K562 (cell line): ENCODE measurements around the gene GULP1. TPM values are rescaled to one million over a fixed set of nuclear protein-coding genes. Genes with fewer than 3 reads are reported as not detected.

Experiments used
- ATAC-seq: fragments of 200-7000 bp; cut with Tn5 transposase; 3 replicates; pipeline ENCODE4 v1.9.1; 2020; ENCODE audit warnings: moderate library complexity
- BruUV-seq: library from RNA; stranded (reverse); fragments of 400-500 nt; replicated peaks from 2 replicates; lab custom pipeline; 2021; lab: Mats Ljungman, UMichigan
- CTCF ChIA-PET: fragments of 300-600 bp; formaldehyde crosslinking; extraction: SDS; loops from one replicate; lab custom pipeline; 2021; ENCODE audit warnings: low intra/inter-chr PET ratio; lab: Yijun Ruan, JAX
- POLR2A ChIA-PET: fragments of 300-600, 350-650 bp; sonication (Branson Sonifier 250); formaldehyde crosslinking; extraction: SDS; loops from one replicate; lab custom pipeline; 2021; ENCODE audit warnings: antibody characterized with exemption, inconsistent platforms; lab: Yijun Ruan, JAX
- DNase-seq, 4 experiments: peaks; one replicate each; pipeline versions ENCODE4 v3.0.0 to v3.0.0-alpha.2; 2011 to 2018; ENCODE audit warnings: low spot score in 3 of 4, mixed read lengths in 3 of 4; ENCODE audit errors: extremely low read depth in 1 of 4
- FAIRE-seq: peaks from 2 replicates; lab custom pipeline; 2011; peaks lifted over from hg19 to GRCh38; lab: Jason Lieb, UNC
- H2AFZ ChIP-seq: 2 replicates; pipeline ENCODE4 v1.6.0; 2011; ENCODE audit warnings: low read depth, low read length, control low read depth, inconsistent platforms
- H3K27ac ChIP-seq: fragments of 200-600 bp; 3 replicates; pipeline ENCODE4 v1.8.0; 2011; ENCODE audit warnings: low read depth, mild to moderate bottlenecking, control low read depth, inconsistent platforms, low read length, moderate library complexity, mixed read lengths; ENCODE audit errors: extremely low read depth
- H3K27me3 ChIP-seq, 2 experiments: fragments of 300-600 bp in 1 of 2; 2 replicates in 1 of 2; 3 replicates in 1 of 2; pipeline versions ENCODE4 v1.6.0 to v1.8.0; 2011; ENCODE audit warnings: inconsistent platforms in 2 of 2, low read length in 2 of 2, mild to moderate bottlenecking in 1 of 2, mixed read lengths in 1 of 2, moderate library complexity in 1 of 2; ENCODE audit not compliant: control insufficient read depth in 2 of 2, insufficient read depth in 2 of 2
- H3K36me3 ChIP-seq: fragments of 300-600 bp; 3 replicates; pipeline ENCODE4 v1.8.0; 2011; ENCODE audit warnings: mild to moderate bottlenecking, low read length, inconsistent platforms; ENCODE audit not compliant: control insufficient read depth, insufficient read depth
- H3K4me1 ChIP-seq, 2 experiments: fragments of 200-600 bp in 1 of 2; replicated peaks in 1 of 2; 2 replicates in 1 of 2; 3 replicates in 1 of 2; pipeline versions ENCODE4 v1.5.1 to v1.8.0; 2011; ENCODE audit warnings: inconsistent platforms in 2 of 2, low read length in 2 of 2, mild to moderate bottlenecking in 1 of 2, mixed read lengths in 1 of 2, moderate library complexity in 1 of 2; ENCODE audit not compliant: control insufficient read depth in 2 of 2, insufficient read depth in 2 of 2
- H3K4me2 ChIP-seq: 2 replicates; pipeline ENCODE4 v1.6.1; 2011; ENCODE audit warnings: low read length, control low read depth, inconsistent platforms, mixed read lengths; ENCODE audit not compliant: insufficient read depth
- H3K4me3 ChIP-seq: fragments of 200-600 bp; sonication (generic), shearing (Covaris generic); 2 replicates; pipeline ENCODE4 v1.5.1; 2016; ENCODE audit warnings: control low read depth, inconsistent platforms
- H3K79me2 ChIP-seq: fragments of 200-600 bp; 3 replicates; pipeline ENCODE4 v1.8.0; 2011; ENCODE audit warnings: low read length, inconsistent platforms; ENCODE audit not compliant: control insufficient read depth, insufficient read depth
- H3K9ac ChIP-seq, 2 experiments: 2 replicates each; pipeline versions ENCODE4 v1.6.0 to v1.6.1; 2011; ENCODE audit warnings: low read depth in 2 of 2, low read length in 2 of 2, control low read depth in 1 of 2, inconsistent platforms in 1 of 2, mild to moderate bottlenecking in 1 of 2, mixed read lengths in 1 of 2; ENCODE audit not compliant: insufficient read depth in 1 of 2
- H3K9me1 ChIP-seq: one replicate; pipeline ENCODE4 v1.6.0; 2011; ENCODE audit warnings: inconsistent platforms, mild to moderate bottlenecking, low read length, moderate library complexity; ENCODE audit not compliant: control insufficient read depth, insufficient read depth
- H3K9me3 ChIP-seq: replicated peaks from 2 replicates; pipeline ENCODE4 v1.5.1; 2011; ENCODE audit warnings: low read depth, low read length, inconsistent platforms; ENCODE audit not compliant: control insufficient read depth, insufficient read depth
- H4K20me1 ChIP-seq: replicated peaks from 2 replicates; pipeline ENCODE4 v1.6.1; 2011; ENCODE audit warnings: low read length, inconsistent platforms, mixed read lengths; ENCODE audit not compliant: control insufficient read depth, insufficient read depth
- FOXP4 ChIP-seq: sonication (generic); formaldehyde crosslinking; IDR thresholded peaks from 2 replicates; pipeline ENCODE4 v1.8.0; 2022; ENCODE audit warnings: mild to moderate bottlenecking, missing genetic modification reagents, borderline replicate concordance
- GMEB1 ChIP-seq: fragments of 250-450 bp; sonication (Bioruptor Pico); IDR thresholded peaks from 2 replicates; pipeline ENCODE4 v1.4.0; 2020; ENCODE audit warnings: mild to moderate bottlenecking
- HDAC2 ChIP-seq: fragments of 450-650 bp; IDR thresholded peaks from 2 replicates; pipeline ENCODE4 v1.6.1; 2016; ENCODE audit warnings: mild to moderate bottlenecking
- KDM1A ChIP-seq, 2 experiments: fragments of 450-650 bp; IDR thresholded peaks; 2 replicates each; pipeline ENCODE4 v1.6.1; 2016; ENCODE audit warnings: mild to moderate bottlenecking in 2 of 2
- MYNN ChIP-seq, 2 experiments: sonication (generic); formaldehyde crosslinking in 1 of 2; IDR thresholded peaks; 2 replicates each; pipeline versions ENCODE4 v1.5.0 to v1.6.1; 2016 to 2020; ENCODE audit warnings: antibody characterized with exemption in 1 of 2, missing genetic modification reagents in 1 of 2
- POLR3A ChIP-seq: IDR thresholded peaks from 2 replicates; pipeline ENCODE4 v1.6.1; 2011; ENCODE audit warnings: borderline replicate concordance, mild to moderate bottlenecking, moderate library complexity; ENCODE audit not compliant: insufficient read length, insufficient read depth; ENCODE audit errors: extremely low read depth
- SNIP1 ChIP-seq: fragments of 450-650 bp; IDR thresholded peaks from 2 replicates; pipeline ENCODE4 v1.7.1; 2017; ENCODE audit warnings: low read depth, mild to moderate bottlenecking
- ZNF778 ChIP-seq: fragments of 450-650 bp; formaldehyde crosslinking; IDR thresholded peaks from 2 replicates; pipeline ENCODE4 v1.4.0; 2020; ENCODE audit warnings: mild to moderate bottlenecking, moderate library complexity
- WGBS: fragments of 100-300 bp; shearing (Covaris generic); methylation state at CpG from one replicate; pipeline ENCODE4 v1.1.6; 2016; ENCODE audit warnings: low coverage, mixed read lengths; ENCODE audit not compliant: insufficient coverage; ENCODE audit errors: missing lambda C conversion rate; 5-methylcytosine and 5-hydroxymethylcytosine counted together
- in situ Hi-C: fragments of 300-500 bp; cut with MboI; formaldehyde crosslinking; loops from 4 replicates; pipeline ENCODE4 v1.15.0; 2018; ENCODE audit warnings: inconsistent platforms, mixed read lengths
- intact Hi-C: fragments of 100-400 bp; cut with micrococcal nuclease; formaldehyde crosslinking; loops from 2 replicates; pipeline ENCODE4 v1.14.2; 2022
- polyA plus RNA-seq, 8 experiments: library from polyadenylated mRNA; depleted of rRNA in 4 of 8; stranded (reverse) in 5 of 8; unstranded in 3 of 8; fragments of >200 nt; fragmentation: Nextera tagmentation in 2 of 8; fragmentation: Illumina TruSeq in 1 of 8; extraction: Ambion mirVana in 2 of 8; extraction: Trizol in 1 of 8; gene quantifications; 2 replicates each; pipeline versions ENCODE4 v1.2.1 to v1.2.3, GENCODE V29; 2011 to 2014; ENCODE audit warnings: inconsistent platforms in 1 of 8, missing spikeins in 1 of 8
- total RNA-seq, 7 experiments: library from RNA; depleted of rRNA in 6 of 7; stranded (reverse); fragments of >200 nt in 6 of 7; fragmentation: Illumina TruSeq in 2 of 7; extraction: Trizol in 2 of 7; gene quantifications; 2 replicates each; pipeline versions ENCODE4 v1.2.1 to v1.2.3, GENCODE V29; 2011 to 2021; ENCODE audit warnings: low replicate concordance in 1 of 7

GULP1 gene
- total and polyA plus RNA-seq, 9 of the 15 experiments (the other 6 are each of a cell fraction or from before 2014, with no cell fraction given): 8.5 to 25.3 (median 19.5) TPM

GRCh38 chr2:188511346-188511745 is 219.7 kb downstream of the GULP1 start:
- no peaks in the 10 kb centered on the region for H4K20me1 ChIP-seq
- no peaks in the 10 kb centered on the region for H3K79me2 ChIP-seq
- H3K4me3 ChIP-seq: no peak overlapping the region
- H3K9ac ChIP-seq: no peak overlapping the region
- no peaks in the 10 kb centered on the region for H3K9me3 ChIP-seq
- TF ChIP-seq SNIP1 (no peak), MYNN (IDR thresholded peaks at IDR 0.05) (no peak), MYNN (CRISPR knock-in tag; IDR thresholded peaks at IDR 0.05) (no peak), ZNF778 (no peak), FOXP4 (CRISPR knock-in tag) (no peak), KDM1A (IDR thresholded peaks at IDR 0.05) (no peak), POLR3A (no peak), GMEB1 (CRISPR knock-in tag) (no peak), HDAC2 (no peak)
- no TSS peak for BruUV-seq
- in situ Hi-C loops: loop anchor here (25.0 kb wide), 1 partner anchor 924 kb away; no protein-coding TSS in a partner anchor
- no peaks in the 10 kb centered on the region for H3K36me3 ChIP-seq
- ATAC-seq: no peak
- POLR2A ChIA-PET: no interaction called here
- H3K4me1 ChIP-seq: no peaks in the 10 kb centered on the region
- no peak overlapping the region for H3K27ac ChIP-seq
- no peak overlapping the region for H2AFZ ChIP-seq
- no peak for FAIRE-seq
- 23% methylated on average over 2 of the region's 2 CpGs for WGBS
- CTCF ChIA-PET: no interaction called here
- no peaks in the 10 kb centered on the region for H3K9me1 ChIP-seq
- intact Hi-C loops: loop anchor here (5.0 to 10.0 kb wide), 5 partner anchors 219 to 1009 kb away; partner anchors contain the start of gene GULP1
- H3K4me2 ChIP-seq: no peak overlapping the region
- H3K27me3 ChIP-seq: no peaks in the 10 kb centered on the region
- no peak for DNase-seq
